ENCODE data around the gene CD28. TPM values are rescaled to one million over a fixed set of nuclear protein-coding genes. Genes with fewer than 3 reads are reported as not detected.

CD28 gene
- total and polyA plus RNA-seq, 10 of the 15 experiments (the other 5 are each of a cell fraction or from before 2014, with no cell fraction given) = 0.03 to 0.23 (median 0.04) TPM; not detected in 7

GRCh38 chr2:203675086-203675485 is 31.4 kb upstream of the CD28 start (continued):
- TF ChIP-seq, protein P1, sequence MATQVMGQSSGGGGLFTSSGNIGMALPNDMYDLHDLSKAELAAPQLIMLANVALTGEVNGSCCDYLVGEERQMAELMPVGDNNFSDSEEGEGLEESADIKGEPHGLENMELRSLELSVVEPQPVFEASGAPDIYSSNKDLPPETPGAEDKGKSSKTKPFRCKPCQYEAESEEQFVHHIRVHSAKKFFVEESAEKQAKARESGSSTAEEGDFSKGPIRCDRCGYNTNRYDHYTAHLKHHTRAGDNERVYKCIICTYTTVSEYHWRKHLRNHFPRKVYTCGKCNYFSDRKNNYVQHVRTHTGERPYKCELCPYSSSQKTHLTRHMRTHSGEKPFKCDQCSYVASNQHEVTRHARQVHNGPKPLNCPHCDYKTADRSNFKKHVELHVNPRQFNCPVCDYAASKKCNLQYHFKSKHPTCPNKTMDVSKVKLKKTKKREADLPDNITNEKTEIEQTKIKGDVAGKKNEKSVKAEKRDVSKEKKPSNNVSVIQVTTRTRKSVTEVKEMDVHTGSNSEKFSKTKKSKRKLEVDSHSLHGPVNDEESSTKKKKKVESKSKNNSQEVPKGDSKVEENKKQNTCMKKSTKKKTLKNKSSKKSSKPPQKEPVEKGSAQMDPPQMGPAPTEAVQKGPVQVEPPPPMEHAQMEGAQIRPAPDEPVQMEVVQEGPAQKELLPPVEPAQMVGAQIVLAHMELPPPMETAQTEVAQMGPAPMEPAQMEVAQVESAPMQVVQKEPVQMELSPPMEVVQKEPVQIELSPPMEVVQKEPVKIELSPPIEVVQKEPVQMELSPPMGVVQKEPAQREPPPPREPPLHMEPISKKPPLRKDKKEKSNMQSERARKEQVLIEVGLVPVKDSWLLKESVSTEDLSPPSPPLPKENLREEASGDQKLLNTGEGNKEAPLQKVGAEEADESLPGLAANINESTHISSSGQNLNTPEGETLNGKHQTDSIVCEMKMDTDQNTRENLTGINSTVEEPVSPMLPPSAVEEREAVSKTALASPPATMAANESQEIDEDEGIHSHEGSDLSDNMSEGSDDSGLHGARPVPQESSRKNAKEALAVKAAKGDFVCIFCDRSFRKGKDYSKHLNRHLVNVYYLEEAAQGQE (IDR thresholded peaks at IDR 0.05; ENCODE audit: low read depth, low read length) = no peak
- TF ChIP-seq ZNF592 (IDR thresholded peaks at IDR 0.05) (no peak), ELK1 (IDR thresholded peaks at IDR 0.05; ENCODE audit: low read depth, low read length) (no peak)

Data from GM12878 (cell line).